GM23338 (cell line): ENCODE data around the gene ENOX1. TPM values are rescaled to one million over a fixed set of nuclear protein-coding genes. Genes with fewer than 3 reads are reported as not detected.

Experiments
- ATAC-seq: fragments of 200-7000 bp; cut with Tn5 transposase; 3 replicates; pipeline ENCODE4 v1.9.1; 2020
- DNase-seq: peaks from one replicate; pipeline ENCODE4 v3.0.0-alpha.2; 2015; ENCODE audit warnings: low spot score
- H2AFZ ChIP-seq: fragments of 200-600 bp; sonication (generic); 2 replicates; pipeline ENCODE4 v1.8.0; 2016; ENCODE audit warnings: antibody characterized with exemption, mild to moderate bottlenecking, moderate library complexity
- H3F3A ChIP-seq: fragments of 200-600 bp; sonication (generic); replicated peaks from 2 replicates; pipeline ENCODE4 v1.8.0; 2017; ENCODE audit warnings: antibody characterized with exemption, mixed run types, low read depth
- H3K27ac ChIP-seq: fragments of 200-600 bp; sonication (generic); 2 replicates; pipeline ENCODE4 v1.6.1; 2016; ENCODE audit warnings: low read depth
- H3K27me3 ChIP-seq: fragments of 200-600 bp; sonication (generic); 2 replicates; pipeline ENCODE4 v1.8.0; 2016; ENCODE audit warnings: mild to moderate bottlenecking, mixed run types, moderate library complexity; ENCODE audit not compliant: insufficient read depth
- H3K36me3 ChIP-seq: fragments of 200-600 bp; sonication (generic); 2 replicates; pipeline ENCODE4 v1.8.0; 2016; ENCODE audit warnings: mild to moderate bottlenecking; ENCODE audit not compliant: insufficient read depth
- H3K4me1 ChIP-seq: fragments of 200-600 bp; sonication (generic); 2 replicates; pipeline ENCODE4 v1.8.0; 2016; ENCODE audit warnings: mild to moderate bottlenecking, moderate library complexity; ENCODE audit not compliant: insufficient read depth
- H3K4me2 ChIP-seq: fragments of 200-600 bp; sonication (generic); 2 replicates; pipeline ENCODE4 v1.7.1; 2017; ENCODE audit warnings: mixed run types
- H3K4me3 ChIP-seq: fragments of 200-600 bp; sonication (generic); 2 replicates; pipeline ENCODE4 v1.6.1; 2016; ENCODE audit warnings: mixed run types
- H3K79me2 ChIP-seq: fragments of 200-600 bp; sonication (generic); replicated peaks from 2 replicates; pipeline ENCODE4 v1.8.0; 2017; ENCODE audit warnings: mild to moderate bottlenecking; ENCODE audit not compliant: insufficient read depth
- H3K9me2 ChIP-seq: fragments of 200-600 bp; sonication (generic); 2 replicates; pipeline ENCODE4 v1.8.0; 2017; ENCODE audit not compliant: insufficient read depth
- H4K20me1 ChIP-seq: fragments of 200-600 bp; sonication (generic); replicated peaks from 2 replicates; pipeline ENCODE4 v1.8.0; 2017; ENCODE audit warnings: mild to moderate bottlenecking; ENCODE audit not compliant: insufficient read depth
- H3K27ac Mint-ChIP-seq: 2 replicates; pipeline ENCODE4 v1.8.0; 2020; ENCODE audit warnings: inconsistent platforms, mild to moderate bottlenecking, moderate library complexity, mixed read lengths
- H3K27me3 Mint-ChIP-seq: 3 replicates; pipeline ENCODE4 v1.8.0; 2022; ENCODE audit warnings: low read depth, mild to moderate bottlenecking, moderate library complexity, mixed read lengths, inconsistent platforms; ENCODE audit not compliant: insufficient read depth, poor library complexity
- H3K36me3 Mint-ChIP-seq: 3 replicates; pipeline ENCODE4 v1.8.0; 2021; ENCODE audit warnings: low read depth, mild to moderate bottlenecking, inconsistent platforms, moderate library complexity, mixed read lengths
- H3K4me1 Mint-ChIP-seq: 3 replicates; pipeline ENCODE4 v1.8.0; 2020; ENCODE audit warnings: mild to moderate bottlenecking, inconsistent platforms, mixed read lengths
- H3K4me3 Mint-ChIP-seq: 3 replicates; pipeline ENCODE4 v1.8.0; 2021; ENCODE audit warnings: moderate library complexity, mild to moderate bottlenecking, inconsistent platforms, mixed read lengths
- H3K9me3 Mint-ChIP-seq: 3 replicates; pipeline ENCODE4 v1.8.0; 2020; ENCODE audit warnings: moderate library complexity, mild to moderate bottlenecking, inconsistent platforms, mixed read lengths
- CTCF ChIP-seq, 2 experiments: fragments of 200-600 bp in 1 of 2; sonication (generic) in 1 of 2; conservative IDR thresholded peaks; 2 replicates each; pipeline versions ENCODE4 v1.5.1 to v1.6.1; 2016 to 2017; ENCODE audit warnings: antibody characterized with exemption in 2 of 2, low read depth in 2 of 2, mild to moderate bottlenecking in 2 of 2, moderate library complexity in 1 of 2
- POLR2AphosphoS5 ChIP-seq: IDR thresholded peaks from 2 replicates; pipeline ENCODE4 v1.6.1; 2016; ENCODE audit warnings: antibody characterized with exemption, low read depth
- STAT1 ChIP-seq: IDR thresholded peaks from one replicate; pipeline ENCODE4 v1.6.1; 2016; ENCODE audit warnings: antibody characterized with exemption; ENCODE audit not compliant: unreplicated experiment
- ZNF462 ChIP-seq: fragments of 250-450 bp; sonication (Bioruptor Pico); IDR thresholded peaks from 2 replicates; pipeline ENCODE4 v1.5.0; 2020; ENCODE audit warnings: mild to moderate bottlenecking, moderate library complexity
- polyA plus RNA-seq: library from polyadenylated mRNA; unstranded; fragments of >200 nt; fragmentation: Nextera tagmentation; extraction: Ambion mirVana; gene quantifications from 2 replicates; pipeline ENCODE4 v1.2.1, GENCODE V29; 2016
- total RNA-seq: library from RNA; depleted of rRNA; stranded (reverse); fragments of >200 nt; shearing (Covaris generic); gene quantifications from 2 replicates; pipeline ENCODE4 v1.2.3, GENCODE V29; 2014

Gene ENOX1
- total and polyA plus RNA-seq, 2 experiments from 2014 or later = 0.66 to 0.81 TPM

GRCh38 chr13:43303033-43303729 is 483.6 kb downstream of the ENOX1 start:
- H3K4me2 ChIP-seq = no peak overlapping the region
- no peaks in the 10 kb centered on the region for H3F3A ChIP-seq
- Mint-ChIP-seq H3K4me1 (peaks cover 30% of the 10 kb centered on the region), H3K9me3 (no peaks in the 10 kb centered on the region), H3K27me3 (peaks cover 9% of the 10 kb centered on the region), H3K4me3 (no peak overlapping the region), H3K27ac (no peak overlapping the region), H3K36me3 (no peaks in the 10 kb centered on the region)
- H3K4me3 ChIP-seq = no peak overlapping the region
- H3K27me3 ChIP-seq = no peaks in the 10 kb centered on the region
- no peak overlapping the region for H3K27ac ChIP-seq
- H2AFZ ChIP-seq = peak overlapping the region; percentile 25; the same call in 1 of the 2 replicates
- H3K9me2 ChIP-seq = no peaks in the 10 kb centered on the region
- ATAC-seq = peak; percentile 94
- H3K79me2 ChIP-seq = no peaks in the 10 kb centered on the region
- peak; percentile 82 for DNase-seq
- peaks cover 8% of the 10 kb centered on the region; the same call in 1 of the 2 replicates for H3K4me1 ChIP-seq
- no peak for TF ChIP-seq STAT1
- TF ChIP-seq ZNF462 = no peak
- TF ChIP-seq POLR2AphosphoS5 = no peak
- TF ChIP-seq CTCF (conservative IDR thresholded peaks at IDR 0.05; ENCODE audit: low read depth in 2 of 2) = peak; percentile 75 to 86
- H3K36me3 ChIP-seq = no peaks in the 10 kb centered on the region
- no peaks in the 10 kb centered on the region for H4K20me1 ChIP-seq
